Fibroblast of upper back skin (primary cell): ENCODE data around the gene ITFG1.
A peak's percentile ranks its signal among the peaks of the same experiment; 100 is the strongest.
"Not testable (repeated sequence)": the region's sequence is repeated elsewhere in the genome, so short reads cannot be mapped to it uniquely, and the experiment has no call there.

Experiments used
- DNase-seq: peaks from one replicate; pipeline ENCODE4 v3.0.0-alpha.2; 2013

The ITFG1 gene

GRCh38 chr16:47408491-47408890, 52.4 kb downstream of the ITFG1 start:
- no peak for DNase-seq

GRCh38 chr16:47395733-47396498, 64.9 kb downstream of the ITFG1 start:
- DNase-seq, result no peak

GRCh38 chr16:47392081-47392480, 68.8 kb downstream of the ITFG1 start:
- no peak for DNase-seq

- no peak for DNase-seq
Measured at GRCh38 chr16:47388705-47389104, 72.2 kb downstream of the ITFG1 start.

- no peak for DNase-seq
Measured at GRCh38 chr16:47387026-47387734, 73.7 kb downstream of the ITFG1 start.

- DNase-seq, result no peak
Measured at GRCh38 chr16:47386201-47386718, 74.6 kb downstream of the ITFG1 start.

GRCh38 chr16:47382362-47382761, 78.5 kb downstream of the ITFG1 start:
- no peak for DNase-seq

GRCh38 chr16:47377154-47377553, 83.7 kb downstream of the ITFG1 start:
- no peak for DNase-seq

- peak; percentile 16 for DNase-seq
Measured at GRCh38 chr16:47375423-47375822, 85.4 kb downstream of the ITFG1 start.

GRCh38 chr16:47374629-47375028, 86.2 kb downstream of the ITFG1 start:
- peak; percentile 25 for DNase-seq

- no peak for DNase-seq
Measured at GRCh38 chr16:47371271-47372014, 89.4 kb downstream of the ITFG1 start.

- no peak for DNase-seq
Measured at GRCh38 chr16:47370536-47370935, 90.3 kb downstream of the ITFG1 start.

- DNase-seq, result no peak
Measured at GRCh38 chr16:47366228-47366627, 94.6 kb downstream of the ITFG1 start.

- DNase-seq, result no peak
Measured at GRCh38 chr16:47363761-47364160, 97.1 kb downstream of the ITFG1 start.

GRCh38 chr16:47359478-47359877, 101.4 kb downstream of the ITFG1 start:
- no peak for DNase-seq

GRCh38 chr16:47358816-47359215, 102.0 kb downstream of the ITFG1 start:
- DNase-seq, result no peak

- not testable (repeated sequence) for DNase-seq
Measured at GRCh38 chr16:47349029-47349428, 111.8 kb downstream of the ITFG1 start.

GRCh38 chr16:47347021-47347696, 113.7 kb downstream of the ITFG1 start:
- DNase-seq, result not testable (repeated sequence)

- DNase-seq, result no peak
Measured at GRCh38 chr16:47342055-47342454, 118.8 kb downstream of the ITFG1 start.

GRCh38 chr16:47330562-47330961, 130.3 kb downstream of the ITFG1 start:
- DNase-seq, result not testable (repeated sequence)

- DNase-seq, result not testable (repeated sequence)
Measured at GRCh38 chr16:47324309-47324708, 136.6 kb downstream of the ITFG1 start.

- DNase-seq, result no peak
Measured at GRCh38 chr16:47323241-47323640, 137.6 kb downstream of the ITFG1 start.
